SU-DHL-6 (cell line): ENCODE measurements around the gene WDTC1.
"Not testable (repeated sequence)": the region's sequence is repeated elsewhere in the genome, so short reads cannot be mapped to it uniquely, and the experiment has no call there.

Experiments
- CTCF ChIP-seq: fragments of 200-600 bp; sonication (generic); IDR thresholded peaks from one replicate; pipeline ENCODE4 v1.5.1; 2017; ENCODE audit warnings: antibody characterized with exemption, mild to moderate bottlenecking, low read length, moderate library complexity; ENCODE audit not compliant: insufficient read depth, poor library complexity, severe bottlenecking
- EZH2phosphoT487 ChIP-seq: fragments of 200-600 bp; sonication (generic), shearing (Covaris generic); conservative IDR thresholded peaks from 2 replicates; pipeline ENCODE4 v1.6.1; 2018; ENCODE audit warnings: mild to moderate bottlenecking, antibody characterized with exemption, low read length, moderate library complexity, mixed read lengths

- not testable (repeated sequence) for TF ChIP-seq CTCF, EZH2phosphoT487
These were observed 13.5 kb upstream of the WDTC1 start for GRCh38 chr1:27220702-27221497.
